IPS DF 4.7 (cell line): ENCODE data around the gene CLOCK.

Experiments
- DNase-seq: peaks from one replicate; pipeline ENCODE4 v3.0.0-alpha.2; 2013; ENCODE audit warnings: low spot score; ENCODE audit errors: extremely low read depth

The CLOCK gene

GRCh38 chr4:55540271-55540670 lies 6.4 kb downstream of the CLOCK start:
- no peak for DNase-seq

DNA sequence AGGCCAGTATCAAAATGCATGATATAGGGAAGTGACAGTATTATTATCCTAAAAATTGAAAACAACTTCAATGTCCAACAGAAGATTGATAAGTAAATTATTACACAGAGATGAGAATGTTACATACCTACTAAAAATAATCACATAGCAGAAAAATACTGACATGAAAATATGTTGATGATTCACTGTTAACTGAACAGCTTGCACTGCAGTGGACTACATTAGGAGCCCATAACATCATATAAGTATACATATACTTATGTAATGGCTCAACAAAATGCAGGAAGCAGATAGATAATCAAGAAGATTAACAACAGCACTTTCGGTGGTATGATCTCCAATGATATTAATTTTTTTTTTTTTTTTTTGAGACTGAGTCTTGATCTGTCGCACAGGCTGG lies 7.1 kb downstream of the CLOCK start:
- DNase-seq: no peak

DNA sequence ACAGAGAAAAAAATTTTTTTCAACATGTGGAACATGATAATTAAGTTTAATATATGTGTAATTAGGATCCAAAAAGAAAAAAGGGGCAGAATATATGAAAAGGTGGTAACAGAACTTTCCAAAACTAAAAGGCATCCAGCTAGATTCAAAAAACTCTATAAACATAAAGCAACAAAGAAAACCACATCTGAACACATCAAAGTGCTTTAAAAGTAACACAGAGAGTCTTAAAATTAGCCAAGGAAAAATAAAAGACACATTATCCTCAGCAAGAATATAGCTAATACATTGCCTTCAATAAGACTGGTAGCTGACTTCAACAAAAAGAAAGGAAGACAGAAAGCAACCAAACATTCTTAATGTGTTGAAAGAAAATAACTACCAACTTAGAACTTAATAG lies 8.2 kb downstream of the CLOCK start:
- no peak for DNase-seq

- DNase-seq: no peak
Measured at GRCh38 chr4:55534306-55534705, 12.4 kb downstream of the CLOCK start.

- no peak for DNase-seq
Measured at GRCh38 chr4:55530691-55531090, 16.0 kb downstream of the CLOCK start.

DNA sequence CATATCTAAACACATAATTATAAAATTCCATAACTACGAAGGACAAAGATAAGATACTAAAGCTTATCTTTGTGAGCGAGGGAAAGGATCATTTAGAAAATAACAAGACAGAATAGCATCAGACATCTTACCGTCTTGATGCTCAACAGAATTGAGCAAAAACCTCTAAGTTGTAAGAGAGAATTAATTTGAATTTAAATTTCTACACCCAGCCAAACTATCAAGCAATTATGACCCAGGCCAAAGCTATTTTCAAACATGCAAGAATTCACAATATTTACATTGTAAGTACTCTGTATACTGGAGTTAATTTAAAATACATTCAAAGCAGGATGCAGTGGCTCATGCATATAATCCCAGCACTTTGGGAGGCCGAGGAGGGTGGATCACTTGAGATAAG lies 16.5 kb downstream of the CLOCK start:
- DNase-seq: no peak

GRCh38 chr4:55528491-55528890 lies 18.2 kb downstream of the CLOCK start:
- no peak for DNase-seq

GRCh38 chr4:55524844-55525571 lies 21.7 kb downstream of the CLOCK start:
- DNase-seq: no peak

GRCh38 chr4:55518442-55518841 lies 28.3 kb downstream of the CLOCK start:
- no peak for DNase-seq

GRCh38 chr4:55517526-55518229 lies 29.0 kb downstream of the CLOCK start:
- DNase-seq: no peak

DNA sequence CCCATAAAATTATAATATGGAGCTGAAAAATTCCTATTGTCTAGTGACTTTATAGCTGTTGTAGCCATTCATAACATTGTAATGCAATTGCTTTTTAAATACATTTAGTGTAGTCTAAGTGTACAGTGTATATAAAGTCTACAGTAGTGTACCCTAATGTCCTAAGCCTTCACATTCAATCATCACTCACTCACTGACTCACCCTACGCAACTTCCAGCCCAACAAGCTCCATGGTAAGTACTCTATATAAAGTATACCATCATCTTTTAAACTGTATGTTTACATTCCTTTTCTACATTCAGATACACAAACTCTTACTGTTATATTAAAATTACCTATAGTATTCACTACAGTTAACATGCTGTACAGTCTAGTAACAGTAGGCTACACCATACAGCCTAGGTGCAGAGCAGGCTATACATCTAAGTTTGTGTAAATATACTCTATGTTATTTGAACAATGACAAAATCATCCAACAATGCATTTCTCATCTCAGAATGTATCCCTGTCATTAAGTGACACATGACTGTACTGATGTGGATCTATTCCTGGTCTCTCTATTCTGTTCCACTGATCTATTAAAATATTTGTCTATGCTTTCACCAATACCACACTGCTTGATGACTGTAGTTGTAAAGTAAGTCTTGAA lies 33.7 kb downstream of the CLOCK start:
- DNase-seq: no peak

DNA sequence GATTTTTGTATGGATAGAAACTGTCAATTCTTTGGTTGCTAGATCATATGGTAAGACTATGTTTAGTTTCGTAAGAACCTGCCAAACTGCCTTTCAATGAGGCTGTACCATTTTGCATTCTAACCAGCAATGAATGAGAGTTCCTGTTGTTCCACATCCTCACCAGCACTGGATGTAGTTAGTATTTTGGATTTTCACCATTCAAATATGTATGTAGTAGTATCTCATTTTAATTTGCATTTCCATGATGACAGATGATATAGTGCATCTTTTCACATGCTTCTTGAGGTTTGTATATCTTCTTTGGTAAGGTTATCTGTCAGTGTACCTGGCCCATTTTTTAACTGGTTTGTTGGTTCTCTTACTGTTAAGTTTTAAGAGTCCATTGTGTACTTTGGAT lies 34.6 kb downstream of the CLOCK start:
- no peak for DNase-seq

GRCh38 chr4:55510685-55511084 lies 36.0 kb downstream of the CLOCK start:
- no peak for DNase-seq

GRCh38 chr4:55509266-55509665 lies 37.4 kb downstream of the CLOCK start:
- DNase-seq: no peak

- no peak for DNase-seq
Measured at GRCh38 chr4:55507612-55508011, 39.1 kb downstream of the CLOCK start.

DNA sequence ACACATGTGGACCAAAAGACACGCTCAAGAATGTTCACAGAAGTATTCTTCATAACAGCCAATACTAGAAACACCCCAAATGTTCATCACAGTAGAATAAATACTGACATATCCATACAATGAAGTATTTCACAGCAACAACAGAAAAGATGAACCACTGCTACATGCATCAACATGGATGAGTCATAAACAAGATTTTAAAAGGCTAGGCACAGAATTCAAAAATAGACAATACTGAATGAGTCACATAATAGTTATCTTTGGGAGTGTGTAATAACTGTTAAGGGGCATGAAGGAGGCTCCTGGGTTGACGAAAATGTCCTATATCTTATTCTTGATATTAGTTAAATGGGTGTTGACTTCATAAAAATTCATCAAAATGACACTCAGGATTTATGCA lies 43.5 kb downstream of the CLOCK start:
- DNase-seq: no peak

GRCh38 chr4:55500072-55500471 lies 46.6 kb downstream of the CLOCK start:
- no peak for DNase-seq

GRCh38 chr4:55499495-55499894 lies 47.2 kb downstream of the CLOCK start:
- no peak for DNase-seq

GRCh38 chr4:55498051-55498450 lies 48.7 kb downstream of the CLOCK start:
- no peak for DNase-seq

DNA sequence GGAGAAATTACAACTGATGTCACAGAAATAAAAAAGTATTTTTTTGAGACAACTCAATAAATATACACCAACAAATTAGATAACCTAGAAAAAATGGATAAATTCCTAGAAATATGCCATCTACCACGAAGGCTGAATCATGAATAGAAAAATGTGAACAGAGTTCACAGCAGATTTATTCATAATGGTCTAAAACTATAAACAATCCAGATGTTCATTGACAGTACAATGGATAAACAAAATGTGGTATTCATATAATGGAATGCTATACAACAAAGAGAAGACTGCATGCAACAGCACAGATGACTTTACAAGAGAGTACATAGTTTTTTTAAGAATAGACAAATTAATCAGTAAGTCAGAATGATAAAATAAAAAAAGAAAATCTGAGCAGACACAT lies 55.2 kb downstream of the CLOCK start:
- no peak for DNase-seq

DNA sequence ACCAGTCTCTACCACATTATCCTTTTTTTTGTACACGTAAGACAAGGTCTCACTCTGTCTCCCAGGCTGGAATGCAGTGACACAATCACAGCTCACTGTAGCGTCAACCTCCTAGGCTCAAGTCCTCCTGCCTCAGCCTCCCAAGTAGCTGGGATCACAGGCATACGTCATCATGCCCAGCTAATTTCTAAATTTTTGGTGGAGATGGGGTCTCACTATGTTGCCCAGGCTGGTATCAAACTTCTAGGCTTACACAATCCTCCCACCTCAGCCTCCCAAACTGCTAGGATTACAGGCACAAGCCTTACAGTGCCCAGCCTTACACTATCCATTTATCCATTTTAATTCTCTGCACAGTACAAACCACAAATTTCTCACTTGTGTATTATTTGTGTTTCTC lies 58.0 kb downstream of the CLOCK start:
- DNase-seq: no peak

DNA sequence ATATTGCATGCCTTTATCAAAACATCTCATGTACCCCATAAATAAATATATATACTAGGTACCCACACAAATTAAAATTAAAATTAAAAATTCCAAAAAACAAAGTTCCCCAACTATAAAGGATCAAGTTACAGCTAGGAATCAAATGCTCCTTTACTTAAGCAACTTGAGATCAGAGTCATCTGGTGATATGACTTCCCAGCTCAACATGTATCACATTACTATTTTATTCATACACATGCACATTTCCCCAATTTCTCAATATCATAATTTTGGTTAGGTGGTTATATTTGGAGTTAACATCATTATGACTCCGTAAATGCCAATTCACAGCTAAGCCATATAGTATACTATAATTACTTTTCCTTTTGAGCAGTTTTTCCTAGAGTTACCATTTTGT lies 60.9 kb downstream of the CLOCK start:
- no peak for DNase-seq

DNA sequence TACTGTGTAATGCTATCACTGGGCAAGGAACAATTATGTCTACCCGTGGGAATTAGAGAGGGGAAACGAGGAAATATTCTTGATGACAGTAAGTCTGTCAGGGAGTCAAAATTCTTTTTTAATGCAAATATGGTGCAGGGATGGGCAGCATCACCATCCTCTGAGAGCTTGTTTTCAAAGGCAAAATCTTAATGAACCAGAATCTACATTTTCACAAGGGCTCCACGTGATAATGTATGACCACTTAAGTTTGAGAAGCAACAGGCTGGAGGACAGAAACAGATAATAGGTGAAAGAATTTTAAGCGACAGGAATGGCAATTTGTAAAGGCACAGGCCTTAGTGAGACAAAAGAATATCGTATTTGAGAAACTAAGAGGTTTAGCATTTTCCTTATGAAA lies 63.4 kb downstream of the CLOCK start:
- no peak for DNase-seq
